A375 (cell line): ENCODE measurements around the gene TOMM20. TPM values are rescaled to one million over a fixed set of nuclear protein-coding genes. Genes with fewer than 3 reads are reported as not detected.

Experiments
- small RNA-seq: library from RNA; depleted of rRNA; stranded (forward); fragments of <200 nt; gene quantifications from one replicate; pipeline ENCODE3, GENCODE V24; 2014
- total RNA-seq: library from RNA; depleted of rRNA; stranded (reverse); fragments of >200 nt; shearing (Covaris generic); gene quantifications from 2 replicates; pipeline ENCODE4 v1.2.3, GENCODE V29; 2014; rRNA removed

The TOMM20 gene
- 153 and 155 TPM in 2 replicates for total RNA-seq

DNA sequence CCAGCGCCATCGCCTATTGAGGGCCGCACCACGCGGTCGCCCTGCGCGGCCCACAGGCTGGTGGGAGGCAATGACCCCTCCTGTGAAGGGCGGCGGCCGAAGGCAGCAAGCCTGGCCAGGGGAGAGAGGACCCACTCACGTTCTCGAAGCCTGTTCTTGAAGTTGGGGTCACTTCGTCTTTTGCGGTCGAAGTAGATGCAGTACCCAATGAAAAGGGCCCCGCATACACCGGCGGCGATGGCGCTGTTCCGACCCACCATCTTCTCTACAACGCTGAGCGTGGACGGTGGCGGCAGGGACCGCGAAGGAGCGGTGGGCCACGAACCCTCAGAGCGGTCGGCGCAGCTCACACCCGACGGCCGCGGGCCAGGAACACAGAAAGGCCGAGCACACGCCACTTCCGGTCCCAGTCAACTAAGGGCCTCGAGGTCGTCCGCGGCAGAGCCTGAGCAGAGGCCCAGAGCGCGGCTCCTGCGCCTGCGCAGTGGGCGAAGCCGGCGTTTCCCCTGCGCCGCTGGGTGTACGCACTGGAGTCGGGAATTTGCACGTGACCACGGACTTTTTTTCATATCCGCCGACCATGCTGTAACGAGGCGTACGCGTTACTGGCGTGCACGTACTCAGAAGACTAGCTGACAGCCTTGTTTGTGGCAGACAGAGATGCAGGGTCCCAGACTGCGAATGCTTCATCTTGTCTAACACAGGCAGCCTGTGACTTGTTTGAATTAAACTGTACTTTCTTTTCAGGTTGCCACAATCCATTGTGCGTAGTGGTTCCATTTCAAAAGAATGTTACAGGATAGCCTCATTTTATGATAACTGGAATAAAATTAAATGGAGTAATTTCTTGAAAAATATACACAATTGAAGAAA, at the start of gene TOMM20:
Gene TOMM20 (minus strand): TSS at position 382 of the 873 bp plus-strand sequence. CDS start 122 bp downstream, at position 260.

DNA sequence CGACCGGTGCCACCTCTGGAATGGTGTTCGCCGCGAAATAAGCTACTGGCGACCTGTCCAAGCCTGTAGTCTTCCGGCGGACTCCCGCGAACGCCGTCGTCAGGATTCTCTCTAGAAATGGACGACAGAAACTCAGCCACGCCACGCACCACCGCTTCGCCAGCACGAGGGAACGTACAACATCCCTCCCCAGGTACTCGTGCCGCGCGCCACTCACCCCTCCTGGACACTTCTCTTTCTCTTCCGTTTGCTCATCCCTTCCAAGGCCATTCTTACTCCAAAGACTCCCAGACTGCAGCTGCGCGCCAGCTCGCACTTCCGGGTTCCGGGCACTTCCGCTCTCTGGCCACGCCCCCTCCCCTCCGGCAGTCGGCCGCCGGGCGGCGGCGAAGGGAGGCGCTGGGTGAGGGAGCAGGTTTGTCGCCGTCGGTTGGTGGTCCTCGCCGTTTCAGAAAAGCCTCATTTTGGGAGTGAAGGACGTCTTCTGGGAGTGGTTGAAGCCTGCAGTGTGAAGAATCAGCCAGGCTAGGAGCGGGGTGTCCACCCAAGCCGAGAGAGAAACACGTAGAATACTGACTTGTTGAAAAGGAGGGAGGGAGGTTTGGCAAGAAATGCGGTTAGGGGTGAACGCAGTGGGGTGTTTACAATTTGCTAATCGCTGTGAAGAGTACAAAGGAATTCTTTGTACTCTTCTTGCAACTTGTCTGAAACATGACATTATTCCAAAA, 32.5 kb upstream of the TOMM20 start, which contains the start of gene RBM34:
Gene RBM34 (minus strand): TSS at position 294 of the 728 bp plus-strand sequence. CDS start 24 bp downstream, at position 270.

Small RNA genes within 50 kb of the gene (small RNA-seq; reads per million reads assigned to genes)
- gene AL732292.1 (not detected), gene SNORA14B (1.8 reads per million, percentile 71 among the genes with 10 or more reads in this experiment)

Other genes with a start within 250 kb of the TOMM20 start
- gene RBM34, start 32.4 kb upstream of the TOMM20 start, total RNA-seq, result 102 and 107 TPM in 2 replicates
- gene ARID4B, start 199.3 kb upstream of the TOMM20 start, total RNA-seq, result 30.5 and 43.0 TPM in 2 replicates
- 18.8 and 20.1 TPM in 2 replicates for gene GGPS1, start 199.7 kb upstream of the TOMM20 start, total RNA-seq
- gene TBCE, start 238.6 kb upstream of the TOMM20 start, total RNA-seq, result 55.7 and 57.8 TPM in 2 replicates